ENCODE data around the gene UBR1.

The UBR1 gene

GRCh38 chr15:43134157-43134635 is 28.4 kb upstream of the UBR1 start:
- peak overlapping the region; percentile 72 for H3K4me2 ChIP-seq (ENCODE audit: insufficient read depth, low read length, poor library complexity, severe bottlenecking)
- no peak overlapping the region for H3K4ac ChIP-seq (ENCODE audit: low read length)
- peak overlapping the region; percentile 58 to 84 for H3K4me3 ChIP-seq (ENCODE audit: low read length in 2 of 2)
- no peak overlapping the region for H2BK5ac ChIP-seq (ENCODE audit: low read length)
- no peak overlapping the region for H3K18ac ChIP-seq (ENCODE audit: low read length)
- H3K36me3 ChIP-seq (replicated peaks in 1 of 2; ENCODE audit: control insufficient read depth in 2 of 2, insufficient read depth in 2 of 2, low read length in 2 of 2), result peaks cover 3 to 38% of the 10 kb centered on the region in 2 donors
- H4K8ac ChIP-seq (ENCODE audit: low read depth, low read length), result no peak overlapping the region
- H3K23ac ChIP-seq (ENCODE audit: low read depth, low read length, poor library complexity), result no peak overlapping the region
- H3K79me1 ChIP-seq (ENCODE audit: low read depth, low read length), result no peaks in the 10 kb centered on the region
- no peaks in the 10 kb centered on the region for H3K9me3 ChIP-seq (replicated peaks in 1 of 2; ENCODE audit: control insufficient read depth in 2 of 2, insufficient read depth in 1 of 2, low read depth in 1 of 2, low read length in 2 of 2)
- no CpG with 5 or more reads among the region's 12 CpGs for WGBS, 2 donors (ENCODE audit: extremely low coverage in 2 of 2, insufficient read length in 2 of 2, insufficient replicate concordance in 1 of 2)
- H3K14ac ChIP-seq (ENCODE audit: low read length), result no peak overlapping the region
- H3K4me1 ChIP-seq (ENCODE audit: control insufficient read depth in 2 of 2, insufficient read depth in 1 of 2, low read depth in 1 of 2, low read length in 2 of 2), result peaks cover 3 to 6% of the 10 kb centered on the region in 2 donors
- DNase-seq (ENCODE audit: low spot score), result no peak
- no peak overlapping the region for H3K27ac ChIP-seq (replicated peaks; ENCODE audit: low read length)
- no peak overlapping the region for H2BK12ac ChIP-seq (ENCODE audit: low read length)
- no peak overlapping the region for H2BK15ac ChIP-seq (ENCODE audit: low read length)
- no peak overlapping the region for H4K91ac ChIP-seq (ENCODE audit: low read depth, low read length, poor library complexity)
- peak overlapping the region; percentile 97 for H2AFZ ChIP-seq (ENCODE audit: low read length)
- H3K27me3 ChIP-seq (ENCODE audit: control insufficient read depth in 3 of 3, insufficient read depth in 3 of 3, low read depth in 1 of 3, low read length in 3 of 3), result peaks cover 0 to 10% (median 0%) of the 10 kb centered on the region in 3 experiments
- H2BK120ac ChIP-seq (ENCODE audit: low read depth, low read length), result no peak overlapping the region
- H2AK5ac ChIP-seq (ENCODE audit: low read depth, low read length), result no peak overlapping the region
- H3K9ac ChIP-seq (ENCODE audit: low read depth, low read length, poor library complexity), result peak overlapping the region; percentile 94

GRCh38 chr15:43133430-43134156 is 27.8 kb upstream of the UBR1 start, which contains the start of gene TMEM62:
Gene TMEM62, plus strand, starts transcription at chr15:43133586. Its CDS starts 217 bp downstream, at chr15:43133803.
- H2BK12ac ChIP-seq (ENCODE audit: low read length), result no peak within 1 kb of the TSS
- H3K79me1 ChIP-seq (ENCODE audit: low read depth, low read length), result no peaks in the 10 kb centered on the region
- no peak within 1 kb of the TSS for H2BK120ac ChIP-seq (ENCODE audit: low read depth, low read length)
- no peak within 1 kb of the TSS for H3K14ac ChIP-seq (ENCODE audit: low read length)
- no CpG with 5 or more reads among the region's 66 CpGs for WGBS, 2 donors (ENCODE audit: extremely low coverage in 2 of 2, insufficient read length in 2 of 2, insufficient replicate concordance in 1 of 2)
- H3K4me3 ChIP-seq (ENCODE audit: low read length in 2 of 2), result peak within 1 kb of the TSS; percentile 58 to 84
- peaks cover 0 to 10% (median 0%) of the 10 kb centered on the region in 3 experiments for H3K27me3 ChIP-seq (ENCODE audit: control insufficient read depth in 3 of 3, insufficient read depth in 3 of 3, low read depth in 1 of 3, low read length in 3 of 3)
- peaks cover 3 to 33% of the 10 kb centered on the region in 2 donors for H3K36me3 ChIP-seq (replicated peaks in 1 of 2; ENCODE audit: control insufficient read depth in 2 of 2, insufficient read depth in 2 of 2, low read length in 2 of 2)
- H3K9ac ChIP-seq (ENCODE audit: low read depth, low read length, poor library complexity), result peak within 1 kb of the TSS; percentile 94
- H3K23ac ChIP-seq (ENCODE audit: low read depth, low read length, poor library complexity), result peak within 1 kb of the TSS; percentile 76
- H3K4me1 ChIP-seq (ENCODE audit: control insufficient read depth in 2 of 2, insufficient read depth in 1 of 2, low read depth in 1 of 2, low read length in 2 of 2), result peaks cover 3 to 6% of the 10 kb centered on the region in 2 donors
- DNase-seq (ENCODE audit: low spot score), result peak; percentile 52
- H3K4me2 ChIP-seq (ENCODE audit: insufficient read depth, low read length, poor library complexity, severe bottlenecking), result peak within 1 kb of the TSS; percentile 72
- no peaks in the 10 kb centered on the region for H3K9me3 ChIP-seq (replicated peaks in 1 of 2; ENCODE audit: control insufficient read depth in 2 of 2, insufficient read depth in 1 of 2, low read depth in 1 of 2, low read length in 2 of 2)
- no peak within 1 kb of the TSS for H2BK5ac ChIP-seq (ENCODE audit: low read length)
- peak within 1 kb of the TSS; percentile 74 for H4K8ac ChIP-seq (ENCODE audit: low read depth, low read length)
- no peak within 1 kb of the TSS for H2AK5ac ChIP-seq (ENCODE audit: low read depth, low read length)
- H3K4ac ChIP-seq (ENCODE audit: low read length), result no peak within 1 kb of the TSS
- no peak within 1 kb of the TSS for H2BK15ac ChIP-seq (ENCODE audit: low read length)
- H2AFZ ChIP-seq (ENCODE audit: low read length), result peak within 1 kb of the TSS; percentile 97
- no peak within 1 kb of the TSS for H4K91ac ChIP-seq (ENCODE audit: low read depth, low read length, poor library complexity)
- peak within 1 kb of the TSS; percentile 94 for H3K18ac ChIP-seq (ENCODE audit: low read length)
- no peak within 1 kb of the TSS for H3K27ac ChIP-seq (replicated peaks; ENCODE audit: low read length)

- H2BK120ac ChIP-seq (ENCODE audit: low read depth, low read length), result no peak overlapping the region
- WGBS, 2 donors (ENCODE audit: extremely low coverage in 2 of 2, insufficient read length in 2 of 2, insufficient replicate concordance in 1 of 2), result no CpG with 5 or more reads among the region's 20 CpGs
- no peaks in the 10 kb centered on the region for H3K79me1 ChIP-seq (ENCODE audit: low read depth, low read length)
- no peak overlapping the region for H3K4ac ChIP-seq (ENCODE audit: low read length)
- DNase-seq (ENCODE audit: low spot score), result no peak
- H3K23ac ChIP-seq (ENCODE audit: low read depth, low read length, poor library complexity), result no peak overlapping the region
- H2AFZ ChIP-seq (ENCODE audit: low read length), result peak overlapping the region; percentile 97
- H3K4me3 ChIP-seq (ENCODE audit: low read length in 2 of 2), result peak overlapping the region; percentile 58 to 84
- H4K91ac ChIP-seq (ENCODE audit: low read depth, low read length, poor library complexity), result no peak overlapping the region
- peak overlapping the region; percentile 72 for H3K4me2 ChIP-seq (ENCODE audit: insufficient read depth, low read length, poor library complexity, severe bottlenecking)
- no peak overlapping the region for H3K14ac ChIP-seq (ENCODE audit: low read length)
- no peak overlapping the region for H3K9ac ChIP-seq (ENCODE audit: low read depth, low read length, poor library complexity)
- peaks cover 3 to 26% of the 10 kb centered on the region in 2 donors for H3K36me3 ChIP-seq (replicated peaks in 1 of 2; ENCODE audit: control insufficient read depth in 2 of 2, insufficient read depth in 2 of 2, low read length in 2 of 2)
- peaks cover 3 to 6% of the 10 kb centered on the region in 2 donors for H3K4me1 ChIP-seq (ENCODE audit: control insufficient read depth in 2 of 2, insufficient read depth in 1 of 2, low read depth in 1 of 2, low read length in 2 of 2)
- H2AK5ac ChIP-seq (ENCODE audit: low read depth, low read length), result no peak overlapping the region
- no peak overlapping the region for H2BK5ac ChIP-seq (ENCODE audit: low read length)
- no peaks in the 10 kb centered on the region for H3K9me3 ChIP-seq (replicated peaks in 1 of 2; ENCODE audit: control insufficient read depth in 2 of 2, insufficient read depth in 1 of 2, low read depth in 1 of 2, low read length in 2 of 2)
- H2BK12ac ChIP-seq (ENCODE audit: low read length), result no peak overlapping the region
- H3K27me3 ChIP-seq (ENCODE audit: control insufficient read depth in 3 of 3, insufficient read depth in 3 of 3, low read depth in 1 of 3, low read length in 3 of 3), result peaks cover 0 to 10% (median 0%) of the 10 kb centered on the region in 3 experiments
- H3K18ac ChIP-seq (ENCODE audit: low read length), result no peak overlapping the region
- no peak overlapping the region for H3K27ac ChIP-seq (replicated peaks; ENCODE audit: low read length)
- H4K8ac ChIP-seq (ENCODE audit: low read depth, low read length), result no peak overlapping the region
- H2BK15ac ChIP-seq (ENCODE audit: low read length), result no peak overlapping the region
These were observed 27.1 kb upstream of the UBR1 start for GRCh38 chr15:43132830-43133429.

GRCh38 chr15:43128980-43129335 is 23.1 kb upstream of the UBR1 start:
- no peak overlapping the region for H3K14ac ChIP-seq (ENCODE audit: low read length)
- H4K8ac ChIP-seq (ENCODE audit: low read depth, low read length), result no peak overlapping the region
- no peak for DNase-seq (ENCODE audit: low spot score)
- H3K27me3 ChIP-seq (ENCODE audit: control insufficient read depth in 3 of 3, insufficient read depth in 3 of 3, low read depth in 1 of 3, low read length in 3 of 3), result peaks cover 0 to 7% (median 5%) of the 10 kb centered on the region in 3 experiments
- no peaks in the 10 kb centered on the region for H3K79me1 ChIP-seq (ENCODE audit: low read depth, low read length)
- no peak overlapping the region for H2BK15ac ChIP-seq (ENCODE audit: low read length)
- no peak overlapping the region for H2AK5ac ChIP-seq (ENCODE audit: low read depth, low read length)
- no peak overlapping the region for H3K23ac ChIP-seq (ENCODE audit: low read depth, low read length, poor library complexity)
- no peaks in the 10 kb centered on the region for H3K36me3 ChIP-seq (replicated peaks in 1 of 2; ENCODE audit: control insufficient read depth in 2 of 2, insufficient read depth in 2 of 2, low read length in 2 of 2)
- no peak overlapping the region for H2AFZ ChIP-seq (ENCODE audit: low read length)
- H2BK5ac ChIP-seq (ENCODE audit: low read length), result no peak overlapping the region
- no peak overlapping the region for H2BK12ac ChIP-seq (ENCODE audit: low read length)
- no peak overlapping the region for H4K91ac ChIP-seq (ENCODE audit: low read depth, low read length, poor library complexity)
- no peak overlapping the region for H3K4me2 ChIP-seq (ENCODE audit: insufficient read depth, low read length, poor library complexity, severe bottlenecking)
- no peak overlapping the region for H3K4me3 ChIP-seq (ENCODE audit: low read length in 2 of 2)
- H2BK120ac ChIP-seq (ENCODE audit: low read depth, low read length), result no peak overlapping the region
- H3K4me1 ChIP-seq (ENCODE audit: control insufficient read depth in 2 of 2, insufficient read depth in 1 of 2, low read depth in 1 of 2, low read length in 2 of 2), result peaks cover under 1 to 2% of the 10 kb centered on the region in 2 donors
- H3K27ac ChIP-seq (replicated peaks; ENCODE audit: low read length), result no peak overlapping the region
- H3K9me3 ChIP-seq (replicated peaks in 1 of 2; ENCODE audit: control insufficient read depth in 2 of 2, insufficient read depth in 1 of 2, low read depth in 1 of 2, low read length in 2 of 2), result no peaks in the 10 kb centered on the region
- no peak overlapping the region for H3K4ac ChIP-seq (ENCODE audit: low read length)
- no peak overlapping the region for H3K18ac ChIP-seq (ENCODE audit: low read length)
- H3K9ac ChIP-seq (ENCODE audit: low read depth, low read length, poor library complexity), result no peak overlapping the region
- WGBS, 2 donors (ENCODE audit: extremely low coverage in 2 of 2, insufficient read length in 2 of 2, insufficient replicate concordance in 1 of 2), result no CpG with 5 or more reads among the region's 4 CpGs
